G401 (cell line): ENCODE measurements around the gene AMBRA1. TPM values are rescaled to one million over a fixed set of nuclear protein-coding genes. Genes with fewer than 3 reads are reported as not detected.

Source experiments
- DNase-seq: peaks from one replicate; pipeline ENCODE4 v3.0.0-alpha.2; 2015; ENCODE audit warnings: low spot score
- in situ Hi-C: cut with HindIII; loops from 2 replicates; pipeline ENCODE4 v1.10.0; 2016; ENCODE audit warnings: low sequenced_read_pairs, mixed read lengths
- total RNA-seq: library from RNA; depleted of rRNA; stranded (reverse); fragments of >200 nt; shearing (Covaris generic); gene quantifications from 2 replicates; pipeline ENCODE4 v1.2.3, GENCODE V29; 2014

AMBRA1 gene
- total RNA-seq, 1 experiment from 2014 or later = 44.6 TPM

DNA sequence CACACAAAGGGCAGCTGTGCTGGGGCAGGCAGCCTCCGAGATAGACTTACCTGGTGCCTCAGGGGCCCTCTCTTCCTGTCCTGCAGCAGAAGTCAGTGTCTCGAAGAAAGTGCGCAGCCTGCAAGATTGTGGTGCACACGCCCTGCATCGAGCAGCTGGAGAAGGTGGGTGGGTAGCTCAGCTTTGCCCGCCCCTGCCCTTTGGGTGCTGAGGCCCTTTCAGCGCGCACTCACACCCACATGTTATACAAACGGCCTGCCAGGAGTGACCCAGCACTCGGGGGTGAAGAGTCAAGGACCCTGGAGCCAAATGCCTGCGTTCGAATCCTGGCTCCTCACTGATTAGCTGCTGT lies 225.9 kb downstream of the AMBRA1 start:
- no peak for DNase-seq
- in situ Hi-C loops = no loop called here

DNA sequence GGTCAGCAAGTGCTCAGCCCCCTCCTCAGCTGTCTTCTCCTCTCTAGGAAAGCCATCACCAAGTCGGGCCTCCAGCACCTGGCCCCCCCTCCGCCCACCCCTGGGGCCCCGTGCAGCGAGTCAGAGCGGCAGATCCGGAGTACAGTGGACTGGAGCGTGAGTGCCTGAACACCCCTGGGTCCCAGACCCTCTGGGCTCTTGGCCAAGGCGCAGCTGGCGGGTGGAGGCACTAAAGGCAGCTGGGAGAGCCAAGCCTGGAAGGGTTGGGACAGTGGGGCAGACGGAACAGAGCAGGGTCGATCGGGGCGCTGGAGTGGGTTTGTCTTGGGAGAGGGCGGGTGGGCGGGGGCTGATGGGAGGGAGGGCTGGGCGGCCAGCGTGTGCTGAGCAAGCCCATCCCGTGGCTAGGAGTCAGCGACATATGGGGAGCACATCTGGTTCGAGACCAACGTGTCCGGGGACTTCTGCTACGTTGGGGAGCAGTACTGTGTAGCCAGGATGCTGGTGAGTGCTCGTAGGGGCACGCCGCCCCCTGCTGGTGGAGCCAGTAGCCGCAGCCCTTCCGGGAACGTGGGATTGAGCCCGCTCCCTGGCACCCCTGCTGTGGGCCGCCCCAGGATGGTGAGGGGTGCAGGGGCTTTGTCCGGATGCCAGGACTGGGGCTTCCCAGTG lies 226.4 kb downstream of the AMBRA1 start:
- in situ Hi-C loops = no loop called here
- DNase-seq = no peak

DNA sequence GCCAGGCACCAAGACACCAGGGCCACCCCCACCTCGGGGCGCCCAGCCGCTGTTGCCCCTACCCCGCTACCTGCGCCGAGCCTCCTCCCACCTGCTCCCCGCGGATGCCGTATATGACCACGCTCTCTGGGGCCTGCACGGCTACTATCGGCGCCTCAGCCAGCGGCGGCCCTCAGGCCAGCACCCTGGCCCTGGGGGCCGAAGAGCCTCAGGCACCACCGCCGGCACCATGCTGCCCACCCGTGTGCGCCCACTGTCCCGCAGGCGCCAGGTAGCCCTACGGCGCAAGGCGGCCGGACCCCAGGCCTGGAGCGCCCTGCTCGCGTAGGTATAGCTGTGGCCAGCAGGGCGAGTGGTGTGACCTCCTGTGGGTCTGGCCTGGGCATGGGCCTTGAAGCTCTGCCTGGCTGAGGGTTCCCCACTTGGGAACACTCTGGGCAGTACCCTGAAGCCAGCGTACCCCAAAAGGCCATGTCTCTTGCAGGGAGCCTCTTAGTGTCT lies 227.1 kb downstream of the AMBRA1 start:
- no peak for DNase-seq
- in situ Hi-C loops = no loop called here

DNA sequence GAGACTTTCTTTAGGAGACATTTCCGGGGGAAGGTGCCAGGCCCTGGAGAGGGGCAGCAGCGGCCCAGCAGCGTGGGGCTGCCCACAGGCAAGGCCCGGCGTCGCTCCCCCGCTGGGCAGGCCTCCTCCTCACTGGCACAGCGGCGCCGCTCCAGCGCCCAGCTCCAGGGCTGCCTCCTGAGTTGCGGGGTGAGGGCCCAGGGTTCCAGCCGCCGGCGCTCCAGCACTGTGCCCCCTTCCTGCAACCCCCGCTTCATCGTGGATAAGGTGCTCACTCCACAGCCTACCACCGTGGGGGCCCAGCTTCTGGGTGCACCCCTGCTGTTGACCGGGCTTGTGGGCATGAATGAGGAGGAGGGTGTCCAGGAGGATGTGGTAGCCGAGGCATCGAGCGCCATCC lies 227.6 kb downstream of the AMBRA1 start:
- in situ Hi-C loops = no loop called here
- DNase-seq = no peak

DNA sequence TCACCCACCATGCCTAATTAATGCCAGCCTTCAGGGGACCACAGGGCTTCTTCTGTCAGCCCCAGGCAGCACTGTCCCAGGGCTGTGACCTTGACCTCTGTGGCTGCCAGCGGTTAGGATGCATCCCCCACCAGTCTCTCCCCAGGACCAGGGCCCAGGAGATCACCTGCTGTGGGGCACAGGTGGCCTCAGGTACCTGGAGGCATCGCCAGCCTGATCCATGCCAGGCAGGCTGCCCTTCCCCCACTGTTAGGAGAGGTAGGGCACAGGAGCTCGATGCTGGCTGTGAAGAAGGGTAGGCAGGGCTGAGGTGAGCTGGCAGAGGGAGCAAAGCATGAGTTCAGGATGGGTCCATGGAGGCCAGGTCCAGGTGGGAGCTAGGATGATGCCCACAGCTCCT lies 229.0 kb downstream of the AMBRA1 start:
- DNase-seq = no peak
- in situ Hi-C loops = no loop called here

DNA sequence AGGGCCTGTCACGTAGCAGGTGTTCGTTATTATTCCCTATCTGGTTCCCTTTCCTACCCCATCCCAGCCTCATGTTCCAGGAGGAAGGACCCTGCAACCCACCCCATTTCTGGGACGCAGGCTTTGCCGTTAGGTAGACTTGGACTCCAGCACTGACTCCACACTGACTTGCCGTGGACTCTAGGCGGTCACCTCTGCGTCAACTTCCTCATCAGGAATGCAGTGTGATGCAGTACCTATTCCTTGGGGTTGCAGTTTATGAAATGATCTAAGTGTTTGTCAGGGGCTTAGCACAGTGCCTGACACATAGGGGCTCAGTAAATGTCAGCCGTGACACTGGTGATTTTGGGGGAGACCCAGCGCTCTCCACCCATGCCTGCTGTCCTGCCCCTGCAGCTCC lies 229.8 kb downstream of the AMBRA1 start:
- in situ Hi-C loops = no loop called here

DNA sequence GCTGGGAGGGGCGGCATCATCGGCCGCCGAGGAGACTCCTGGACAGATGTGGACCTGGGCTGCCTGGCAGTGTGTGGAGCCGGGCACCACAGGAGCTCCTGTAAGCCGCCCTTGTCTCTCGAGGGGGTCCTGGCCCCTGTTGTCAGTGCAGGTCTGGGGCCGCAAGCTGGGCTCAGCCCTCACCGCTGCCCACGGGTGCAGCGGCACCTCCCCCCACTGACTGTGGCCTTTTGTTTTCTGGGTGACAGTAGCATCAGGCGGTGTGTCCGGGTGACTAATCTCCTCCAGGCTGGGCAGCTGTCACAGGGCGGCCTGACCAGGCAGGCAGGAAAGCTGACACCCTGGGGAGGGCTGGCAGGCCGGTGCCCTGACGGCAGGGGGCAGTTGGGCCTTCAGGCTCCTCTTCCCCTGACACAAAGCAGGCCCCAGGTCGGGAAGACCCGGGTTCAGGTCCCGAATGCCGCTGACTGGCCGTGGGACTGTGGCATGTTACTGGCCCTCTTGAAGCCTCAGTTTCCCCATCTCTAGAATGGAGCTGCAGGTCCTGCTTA lies 230.3 kb downstream of the AMBRA1 start:
- DNase-seq = no peak
- in situ Hi-C loops = no loop called here

More for the DNA sequence above, 229.8 kb downstream of the AMBRA1 start:
- no peak for DNase-seq

DNA sequence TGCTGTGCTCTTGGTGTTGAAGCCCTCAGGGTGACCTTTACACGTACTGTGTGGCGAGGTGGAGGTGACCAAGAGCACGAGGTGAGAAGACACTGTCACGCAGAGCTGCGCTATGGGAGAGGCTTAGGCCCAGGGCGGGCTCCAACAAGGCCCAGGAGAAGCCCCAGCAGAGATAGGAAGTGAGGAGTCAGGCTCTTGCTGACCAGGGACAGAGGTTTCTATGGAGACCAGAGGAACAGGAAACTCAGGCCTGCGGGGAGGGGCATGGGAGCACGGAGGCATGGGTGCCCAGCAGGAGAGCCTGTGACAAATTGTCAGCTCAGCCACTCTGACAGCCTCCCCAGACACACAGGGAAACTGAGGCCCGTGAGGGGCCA lies 230.8 kb downstream of the AMBRA1 start:
- no peak for DNase-seq
- in situ Hi-C loops = no loop called here

DNA sequence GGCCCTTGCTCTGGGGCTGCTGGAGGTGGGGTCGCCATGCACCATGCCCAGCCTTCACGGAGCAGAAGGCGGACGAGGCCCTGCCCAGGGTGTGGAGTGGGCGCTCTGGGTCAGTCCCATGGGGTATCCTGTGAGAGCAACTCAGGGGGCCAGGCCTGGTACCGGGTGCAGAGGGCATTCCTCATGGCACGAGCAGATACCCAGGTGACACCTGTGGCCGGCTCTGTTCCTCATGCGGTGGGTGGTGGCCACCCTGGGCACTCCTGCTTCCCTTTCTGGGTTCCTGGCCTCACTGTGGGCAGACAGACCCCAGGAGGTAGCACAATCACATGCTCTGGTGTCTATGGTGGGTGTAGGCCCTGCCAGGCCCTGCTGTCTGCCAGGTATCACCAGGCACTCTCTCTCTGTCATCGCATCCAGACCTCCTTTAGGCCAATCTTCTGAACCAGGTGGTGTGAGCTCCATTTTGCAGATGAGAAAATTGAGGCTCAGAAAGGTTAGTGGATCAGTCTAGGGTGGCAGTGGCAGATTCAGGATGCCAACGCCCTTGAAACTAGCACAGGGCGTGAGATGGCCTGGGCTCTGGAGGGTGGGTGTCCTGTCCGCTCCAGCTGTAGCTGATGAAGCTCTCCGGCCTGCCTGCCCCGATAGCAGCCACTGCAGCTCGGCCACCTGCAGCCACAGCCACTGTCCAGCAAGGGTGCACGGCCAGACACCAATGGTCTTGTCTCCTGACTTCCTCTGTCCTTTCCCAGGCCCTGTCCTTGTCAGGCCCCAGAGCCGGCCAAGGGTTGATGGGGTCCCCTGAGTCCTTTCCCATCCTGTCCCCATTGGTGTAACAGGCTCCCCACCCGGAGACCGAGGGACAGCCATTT lies 231.4 kb downstream of the AMBRA1 start:
- in situ Hi-C loops = no loop called here

DNA sequence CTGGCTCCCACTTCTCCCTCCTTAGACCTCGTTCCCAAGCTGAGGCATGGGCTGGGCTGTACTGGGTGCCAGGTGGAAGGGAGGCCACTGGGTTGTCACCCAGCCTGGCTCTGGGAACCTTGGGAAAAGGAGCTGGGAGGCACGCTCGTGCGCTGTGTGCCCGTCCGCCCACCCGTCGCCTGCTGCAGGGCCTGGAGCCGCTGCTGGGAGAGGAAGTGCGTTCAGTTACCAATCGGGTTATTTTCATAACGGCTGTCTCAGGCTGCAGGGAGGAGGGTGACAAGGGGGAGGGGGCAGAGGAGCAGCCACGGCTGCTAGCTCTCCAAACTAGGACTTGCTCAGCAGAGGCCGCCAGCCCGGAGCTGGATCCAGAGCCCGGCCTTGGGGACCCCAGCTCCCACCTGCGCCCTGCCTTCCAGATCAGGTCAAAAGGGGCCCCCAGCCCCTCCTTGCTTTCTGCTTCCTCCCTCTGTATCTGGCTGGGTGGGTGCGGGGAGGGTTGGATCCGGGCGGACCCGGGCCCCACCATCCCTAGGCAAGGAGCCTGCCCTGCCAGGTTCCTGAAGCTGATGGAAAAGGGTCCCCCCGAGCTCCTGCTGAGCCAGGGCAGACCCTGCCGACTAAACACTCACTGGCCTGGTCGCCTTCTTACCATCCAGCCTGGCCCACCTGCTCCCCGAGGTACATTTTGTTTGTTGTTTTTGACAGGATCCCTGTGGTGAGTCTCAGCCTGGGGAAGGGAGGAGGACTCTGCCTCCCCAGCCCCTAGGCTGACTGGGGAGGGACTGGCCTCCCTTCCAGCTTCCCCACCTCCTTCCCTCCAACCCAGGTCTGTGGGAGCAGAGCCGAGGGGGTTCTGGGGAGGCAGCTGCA lies 232.3 kb downstream of the AMBRA1 start:
- in situ Hi-C loops = no loop called here
- no peak for DNase-seq

More for the DNA sequence above, 231.4 kb downstream of the AMBRA1 start:
- DNase-seq = no peak

DNA sequence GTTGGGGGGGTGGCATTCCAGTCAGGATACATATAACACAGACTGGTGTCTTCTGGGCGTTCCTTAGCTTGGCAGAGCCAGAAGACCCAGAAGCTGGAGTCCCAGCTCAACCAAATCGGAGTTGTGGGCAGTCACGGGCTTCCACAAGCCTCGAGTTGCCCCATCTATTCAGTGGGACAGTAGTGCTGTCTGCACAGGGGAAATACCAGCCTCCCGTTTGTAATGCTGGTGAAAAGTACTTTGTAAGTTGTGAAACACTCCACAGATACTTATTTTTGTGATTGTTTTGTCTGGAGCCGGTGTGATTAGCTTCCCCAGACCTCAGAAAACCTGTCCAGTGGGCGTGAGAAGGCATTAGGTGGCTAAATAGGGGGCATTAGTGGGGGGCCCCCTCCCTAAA lies 232.9 kb downstream of the AMBRA1 start:
- in situ Hi-C loops = no loop called here
- no peak for DNase-seq

DNA sequence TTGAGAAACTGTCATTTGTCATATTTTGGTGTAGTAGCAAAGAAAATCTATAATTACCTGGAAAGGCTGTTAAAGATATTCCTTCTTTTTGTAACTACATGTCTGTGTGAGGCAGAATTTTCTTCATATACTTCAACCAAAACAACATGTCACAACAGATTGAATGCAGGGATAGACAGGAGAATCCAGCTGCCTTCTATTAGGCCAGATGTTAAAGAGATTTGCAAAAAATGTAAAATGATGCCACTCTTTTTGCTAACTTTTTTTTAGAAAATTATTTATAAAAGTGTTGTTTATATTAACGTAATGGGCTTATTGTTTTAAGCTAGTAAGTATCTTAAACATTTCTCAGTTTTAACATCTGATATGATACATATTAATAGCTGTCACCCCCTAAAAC lies 233.9 kb downstream of the AMBRA1 start:
- DNase-seq = no peak
- in situ Hi-C loops = no loop called here

DNA sequence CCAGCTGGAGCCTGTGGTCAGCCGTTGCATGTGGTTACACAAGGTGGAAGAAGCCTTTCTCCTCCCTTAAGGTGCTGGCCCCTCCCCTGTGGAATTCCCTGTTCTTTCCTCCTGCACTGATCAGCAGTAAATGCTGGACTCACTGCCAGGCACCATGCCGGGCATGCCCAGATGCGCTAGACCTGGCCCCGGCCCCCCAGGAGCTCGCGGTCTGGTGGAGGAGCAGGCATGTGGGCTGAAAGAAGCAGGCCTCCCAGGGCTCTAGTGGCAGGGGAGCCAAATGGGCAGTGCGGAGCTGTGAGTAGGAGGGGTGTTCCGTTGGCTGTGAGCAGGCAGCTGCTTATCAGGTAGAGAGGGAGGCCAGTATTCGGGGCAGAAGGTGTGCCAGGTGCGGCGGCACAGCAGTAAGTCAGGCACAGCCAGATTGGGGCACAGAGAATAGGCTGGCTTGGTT lies 236.3 kb downstream of the AMBRA1 start:
- DNase-seq = peak; percentile 85
- in situ Hi-C loops = no loop called here

DNA sequence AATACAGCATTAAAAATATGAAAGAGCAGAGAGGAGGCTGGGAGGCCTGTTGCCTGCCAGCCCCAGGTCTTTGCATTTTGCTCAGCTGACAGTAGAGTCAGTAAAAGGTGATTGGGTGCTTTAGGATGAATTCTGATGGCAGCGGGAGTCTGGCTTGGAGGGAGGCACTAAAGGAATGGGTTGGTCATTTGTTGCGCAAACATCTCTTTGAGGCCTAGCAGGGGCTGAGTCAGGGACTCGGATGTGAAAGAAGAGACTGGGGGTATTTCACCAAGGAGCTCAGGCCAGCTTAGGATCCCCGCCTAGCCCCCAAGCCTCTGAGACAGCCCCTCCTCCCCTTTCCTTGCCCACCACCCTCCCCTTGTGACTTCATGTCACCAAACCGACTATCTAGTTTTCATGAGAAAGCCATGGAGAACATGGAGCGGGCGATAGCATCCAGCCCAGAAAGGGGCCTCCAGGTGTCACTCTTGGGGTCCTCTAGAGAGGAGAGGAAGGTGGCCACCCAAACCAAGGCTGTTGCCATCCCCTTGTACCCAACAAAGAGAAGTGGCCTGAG lies 236.8 kb downstream of the AMBRA1 start:
- in situ Hi-C loops = no loop called here
- DNase-seq = no peak

DNA sequence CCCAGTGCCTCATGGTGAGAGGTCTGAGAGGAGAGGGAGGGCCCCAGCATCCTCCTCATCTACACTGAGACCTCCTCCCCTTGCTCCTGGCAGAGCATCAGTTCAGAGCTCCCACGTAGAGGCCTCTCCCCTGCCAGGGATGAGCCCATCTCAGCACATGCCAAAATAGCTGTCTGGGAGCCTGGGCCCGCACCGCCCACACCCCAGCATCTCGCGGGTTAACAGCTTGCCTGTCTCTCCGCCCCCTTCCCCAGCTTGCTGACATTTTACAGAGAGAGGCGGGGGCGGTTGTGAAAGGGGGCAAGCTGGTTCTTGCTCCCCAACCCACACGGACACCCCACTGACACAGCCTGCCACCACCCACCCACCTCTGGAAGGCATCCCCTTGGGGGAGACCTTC lies 240.1 kb downstream of the AMBRA1 start:
- DNase-seq = no peak
- in situ Hi-C loops = no loop called here

DNA sequence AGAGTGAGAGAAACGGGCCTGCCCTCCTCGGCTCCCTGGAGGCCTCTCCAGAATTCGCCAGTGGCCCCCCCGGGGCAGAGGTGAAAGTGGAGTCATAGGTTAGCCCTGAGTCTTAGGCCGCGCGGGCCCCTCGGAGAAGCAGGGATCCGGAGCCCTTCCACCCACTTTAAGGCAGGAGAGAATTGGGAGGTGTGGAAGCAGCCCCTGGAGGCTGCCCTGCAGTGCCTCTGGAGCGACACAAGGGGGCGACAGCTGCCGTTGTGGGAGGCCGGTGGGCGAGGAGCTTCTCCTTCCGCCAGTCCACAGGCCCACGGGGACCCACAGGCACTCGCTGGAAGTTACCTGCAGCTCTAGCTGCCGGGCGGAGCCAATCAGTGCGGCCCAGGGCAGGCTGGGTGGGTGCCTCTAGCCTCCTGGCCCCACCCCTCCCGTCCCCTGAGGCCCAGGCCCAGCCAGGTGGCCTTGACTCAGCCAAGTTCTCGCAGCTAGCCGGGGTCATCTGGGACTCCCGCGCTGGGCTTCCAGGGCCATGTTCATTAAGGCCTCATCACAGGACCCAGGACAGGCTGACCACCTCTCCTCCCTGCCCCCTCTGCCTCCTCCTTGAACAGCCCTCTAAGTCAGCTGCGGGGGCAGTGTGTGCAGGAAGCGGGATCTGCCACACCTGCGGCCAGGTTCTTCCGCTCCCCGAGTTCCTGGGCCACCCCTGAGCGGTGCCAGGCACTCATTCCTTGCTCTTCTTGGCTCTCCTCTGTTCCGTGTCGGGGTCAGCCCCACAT lies 241.6 kb downstream of the AMBRA1 start:
- in situ Hi-C loops = no loop called here
- no peak for DNase-seq

DNA sequence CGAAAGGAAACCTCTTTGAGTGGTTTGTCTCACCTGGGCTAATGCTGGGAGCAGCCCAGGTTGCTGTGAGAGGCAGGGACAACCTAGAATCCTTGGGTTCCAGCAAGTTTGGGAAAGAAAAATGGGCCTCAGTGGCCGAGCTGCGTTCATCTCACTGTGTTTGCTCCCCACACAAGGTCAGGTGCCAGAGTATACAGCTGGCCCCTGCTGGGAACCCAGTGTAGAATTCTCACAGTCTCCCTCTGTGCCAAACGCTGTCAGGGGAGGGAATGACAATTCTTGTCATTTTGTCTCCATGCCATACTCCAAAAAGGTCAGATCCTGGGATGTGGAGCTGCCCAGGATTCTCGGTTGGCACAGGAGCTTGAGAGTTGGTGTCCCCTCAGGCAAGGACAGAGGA lies 242.2 kb downstream of the AMBRA1 start:
- in situ Hi-C loops = no loop called here
- DNase-seq = no peak

DNA sequence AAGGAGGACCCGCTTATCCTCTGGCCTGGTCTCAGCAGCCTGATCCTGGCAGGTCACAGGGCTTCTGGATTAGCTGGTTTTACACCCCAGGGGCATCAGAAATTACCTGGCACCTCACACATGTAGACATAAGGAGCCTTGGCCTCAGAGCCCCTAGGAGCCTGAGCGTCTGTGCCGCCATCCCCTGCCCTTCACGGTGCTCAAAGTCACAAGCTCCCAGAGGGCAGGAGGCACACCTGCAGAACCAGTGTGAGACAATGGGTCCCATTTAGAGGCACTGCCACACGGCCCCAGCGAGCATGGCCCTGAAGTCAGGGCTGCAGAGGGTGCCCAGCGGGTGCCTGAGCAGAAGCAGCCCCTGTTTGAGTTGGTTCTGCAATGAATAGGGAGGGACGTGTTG lies 242.7 kb downstream of the AMBRA1 start:
- no peak for DNase-seq
- in situ Hi-C loops = no loop called here
